Erythroblast (primary cell): ENCODE results near the gene STATH.
"Not testable (repeated sequence)": the region's sequence is repeated elsewhere in the genome, so short reads cannot be mapped to it uniquely, and the experiment has no call there.

Experiments
- GATA1 ChIP-seq: IDR thresholded peaks from 2 replicates; pipeline ENCODE4 v1.6.1; 2011; ENCODE audit warnings: low read depth, mild to moderate bottlenecking, control low read depth, low read length, moderate library complexity
- POLR2A ChIP-seq: IDR thresholded peaks from 2 replicates; pipeline ENCODE4 v1.6.1; 2011; ENCODE audit warnings: mild to moderate bottlenecking, low read length

- not testable (repeated sequence) for TF ChIP-seq POLR2A, GATA1
These were observed 41.8 kb downstream of the STATH start for GRCh38 chr4:70037559-70037958.
